Neural progenitor cell (in vitro differentiated cells): Measurements from ENCODE around the gene TRPV2. TPM values are rescaled to one million over a fixed set of nuclear protein-coding genes. Genes with fewer than 3 reads are reported as not detected.

ENCODE experiments used
- DNase-seq: peaks from one replicate; pipeline ENCODE4 v3.0.0-alpha.2; 2016; ENCODE audit warnings: low spot score
- H2AFZ ChIP-seq: fragments of 200-600 bp; sonication (generic); replicated peaks from 2 replicates; pipeline ENCODE4 v1.6.1; 2016; ENCODE audit warnings: antibody characterized with exemption
- H3F3A ChIP-seq: fragments of 200-600 bp; sonication (generic); 2 replicates; pipeline ENCODE4 v1.6.1; 2016; ENCODE audit warnings: antibody characterized with exemption, low read depth
- H3K27ac ChIP-seq: fragments of 200-600 bp; sonication (generic); 2 replicates; pipeline ENCODE4 v1.5.1; 2016; ENCODE audit warnings: mild to moderate bottlenecking
- H3K27me3 ChIP-seq: fragments of 200-600 bp; sonication (generic); 2 replicates; pipeline ENCODE4 v1.6.1; 2016; ENCODE audit warnings: mild to moderate bottlenecking, moderate library complexity
- H3K36me3 ChIP-seq: fragments of 200-600 bp; sonication (generic); 2 replicates; pipeline ENCODE4 v1.5.1; 2016
- H3K4me1 ChIP-seq: fragments of 200-600 bp; sonication (generic); 2 replicates; pipeline ENCODE4 v1.6.1; 2016; ENCODE audit warnings: mixed run types
- H3K4me2 ChIP-seq: fragments of 200-600 bp; sonication (generic); 2 replicates; pipeline ENCODE4 v1.6.1; 2016
- H3K4me3 ChIP-seq: fragments of 200-600 bp; sonication (generic); 2 replicates; pipeline ENCODE4 v1.5.1; 2016
- H3K79me2 ChIP-seq: fragments of 200-600 bp; sonication (generic); 2 replicates; pipeline ENCODE4 v1.6.1; 2016; ENCODE audit warnings: low read depth
- H3K9ac ChIP-seq: fragments of 200-600 bp; sonication (generic); 2 replicates; pipeline ENCODE4 v1.6.1; 2016
- H3K9me3 ChIP-seq: fragments of 200-600 bp; sonication (generic); 2 replicates; pipeline ENCODE4 v1.5.1; 2016; ENCODE audit warnings: low read depth
- H4K20me1 ChIP-seq: fragments of 200-600 bp; sonication (generic); 2 replicates; pipeline ENCODE4 v1.6.1; 2016; ENCODE audit warnings: low read depth
- H3K27ac Mint-ChIP-seq: 3 replicates; pipeline ENCODE4 v1.8.0; 2021; ENCODE audit warnings: mixed read lengths
- H3K27me3 Mint-ChIP-seq: 2 replicates; pipeline ENCODE4 v1.8.0; 2022; ENCODE audit warnings: low read depth, mild to moderate bottlenecking, inconsistent platforms, moderate library complexity, mixed read lengths; ENCODE audit not compliant: insufficient read depth
- H3K36me3 Mint-ChIP-seq: 3 replicates; pipeline ENCODE4 v1.8.0; 2021; ENCODE audit warnings: mixed read lengths
- H3K4me1 Mint-ChIP-seq: 3 replicates; pipeline ENCODE4 v1.8.0; 2021; ENCODE audit warnings: mixed read lengths
- H3K4me3 Mint-ChIP-seq: 3 replicates; pipeline ENCODE4 v1.8.0; 2021; ENCODE audit warnings: mild to moderate bottlenecking, moderate library complexity, mixed read lengths
- H3K9me3 Mint-ChIP-seq: 3 replicates; pipeline ENCODE4 v1.8.0; 2020; ENCODE audit warnings: mixed read lengths
- EZH2 ChIP-seq: fragments of 200-600 bp; sonication (generic); IDR thresholded peaks from 2 replicates; pipeline ENCODE4 v1.6.1; 2017; ENCODE audit warnings: antibody characterized with exemption, mild to moderate bottlenecking, moderate library complexity
- EZH2phosphoT487 ChIP-seq: fragments of 200-600 bp; sonication (generic); IDR thresholded peaks from 2 replicates; pipeline ENCODE4 v1.6.1; 2017; ENCODE audit warnings: antibody characterized with exemption
- small RNA-seq: library from RNA; depleted of rRNA; stranded (forward); fragments of <200 nt; gene quantifications from one replicate; pipeline ENCODE3, GENCODE V24; 2015
- total RNA-seq: library from RNA; depleted of rRNA; stranded (reverse); fragments of >200 nt; gene quantifications from 2 replicates; pipeline ENCODE4 v1.2.3, GENCODE V29; 2015; ENCODE audit warnings: low replicate concordance
- TF ChIP-seq, protein P1 (sequence below): fragments of 200-600 bp; sonication (generic); IDR thresholded peaks from 2 replicates; pipeline ENCODE4 v1.5.1; 2017; ENCODE audit warnings: antibody characterized with exemption, mild to moderate bottlenecking

The TRPV2 gene
- total RNA-seq, 1 donor from 2014 or later, result 0.49 TPM

DNA sequence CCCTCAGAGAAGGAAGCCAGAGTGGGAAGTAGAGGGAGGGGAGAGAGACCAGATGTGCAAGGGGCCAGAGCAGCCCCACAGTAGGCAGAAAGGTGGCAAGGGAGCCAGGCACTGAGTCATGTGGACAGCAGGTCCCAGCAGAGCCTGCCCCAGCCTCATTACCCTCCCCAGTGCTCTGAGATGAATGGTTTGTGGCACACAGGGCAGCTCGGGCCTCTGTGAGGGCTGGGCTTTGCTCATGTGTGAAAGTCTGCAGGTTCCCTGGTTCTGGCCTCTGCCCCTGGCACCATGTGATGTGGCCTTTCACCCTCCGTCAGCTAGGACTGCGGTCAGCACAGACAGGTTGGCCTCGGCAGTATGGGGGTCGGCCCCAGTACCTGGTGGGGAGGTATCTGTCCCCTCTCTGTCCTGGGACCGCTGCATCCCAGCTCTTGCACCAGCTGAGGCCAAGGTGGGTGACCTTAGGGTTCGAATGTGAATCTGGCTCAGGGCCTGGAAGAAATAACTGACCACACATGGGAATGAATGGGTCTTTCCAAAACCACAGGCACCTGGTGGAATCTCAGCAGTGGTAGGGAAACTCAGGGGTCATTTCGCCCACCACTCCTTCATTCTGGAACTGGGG is 67.8 kb downstream of the TRPV2 start:
- Histone ChIP-seq H3K9ac (no peak overlapping the region), H4K20me1 (no peaks in the 10 kb centered on the region), H3K4me1 (peaks cover 31% of the 10 kb centered on the region), H3K36me3 (no peaks in the 10 kb centered on the region), H3K79me2 (peaks cover 4% of the 10 kb centered on the region), H3K9me3 (no peaks in the 10 kb centered on the region), H3F3A (peaks cover 30% of the 10 kb centered on the region), H3K4me3 (no peak overlapping the region), H3K27ac (no peak overlapping the region), H3K27me3 (peaks cover 7% of the 10 kb centered on the region), H3K4me2 (no peak overlapping the region), H2AFZ (no peak overlapping the region)
- no peak overlapping the region for H3K27ac Mint-ChIP-seq
- H3K9me3 Mint-ChIP-seq, result no peaks in the 10 kb centered on the region
- TF ChIP-seq EZH2phosphoT487 (no peak), EZH2 (no peak)
- TF ChIP-seq, protein P1, sequence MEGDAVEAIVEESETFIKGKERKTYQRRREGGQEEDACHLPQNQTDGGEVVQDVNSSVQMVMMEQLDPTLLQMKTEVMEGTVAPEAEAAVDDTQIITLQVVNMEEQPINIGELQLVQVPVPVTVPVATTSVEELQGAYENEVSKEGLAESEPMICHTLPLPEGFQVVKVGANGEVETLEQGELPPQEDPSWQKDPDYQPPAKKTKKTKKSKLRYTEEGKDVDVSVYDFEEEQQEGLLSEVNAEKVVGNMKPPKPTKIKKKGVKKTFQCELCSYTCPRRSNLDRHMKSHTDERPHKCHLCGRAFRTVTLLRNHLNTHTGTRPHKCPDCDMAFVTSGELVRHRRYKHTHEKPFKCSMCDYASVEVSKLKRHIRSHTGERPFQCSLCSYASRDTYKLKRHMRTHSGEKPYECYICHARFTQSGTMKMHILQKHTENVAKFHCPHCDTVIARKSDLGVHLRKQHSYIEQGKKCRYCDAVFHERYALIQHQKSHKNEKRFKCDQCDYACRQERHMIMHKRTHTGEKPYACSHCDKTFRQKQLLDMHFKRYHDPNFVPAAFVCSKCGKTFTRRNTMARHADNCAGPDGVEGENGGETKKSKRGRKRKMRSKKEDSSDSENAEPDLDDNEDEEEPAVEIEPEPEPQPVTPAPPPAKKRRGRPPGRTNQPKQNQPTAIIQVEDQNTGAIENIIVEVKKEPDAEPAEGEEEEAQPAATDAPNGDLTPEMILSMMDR, result no peak
- no peaks in the 10 kb centered on the region for H3K36me3 Mint-ChIP-seq
- no peak for DNase-seq
- H3K4me3 Mint-ChIP-seq, result no peak overlapping the region
- peaks cover 54% of the 10 kb centered on the region for H3K4me1 Mint-ChIP-seq
- H3K27me3 Mint-ChIP-seq, result peaks cover 11% of the 10 kb centered on the region

- Histone ChIP-seq H3F3A (peaks cover 30% of the 10 kb centered on the region), H3K4me2 (peak overlapping the region; percentile 65), H3K4me3 (peak overlapping the region; percentile 22), H3K36me3 (no peaks in the 10 kb centered on the region), H3K9me3 (no peaks in the 10 kb centered on the region), H3K27ac (no peak overlapping the region), H3K9ac (no peak overlapping the region), H3K4me1 (peaks cover 31% of the 10 kb centered on the region), H3K27me3 (peaks cover 15% of the 10 kb centered on the region), H2AFZ (peak overlapping the region; percentile 78), H4K20me1 (no peaks in the 10 kb centered on the region), H3K79me2 (peaks cover 4% of the 10 kb centered on the region)
- H3K4me3 Mint-ChIP-seq, result peak overlapping the region; percentile 19
- peaks cover 14% of the 10 kb centered on the region for H3K27me3 Mint-ChIP-seq
- peaks cover 64% of the 10 kb centered on the region for H3K4me1 Mint-ChIP-seq
- peak; percentile 38 for DNase-seq
- TF ChIP-seq EZH2phosphoT487, result no peak
- TF ChIP-seq, protein P1, result no peak
- TF ChIP-seq EZH2, result no peak
- H3K36me3 Mint-ChIP-seq, result no peaks in the 10 kb centered on the region
- H3K27ac Mint-ChIP-seq, result peak overlapping the region; percentile 64
- H3K9me3 Mint-ChIP-seq, result no peaks in the 10 kb centered on the region
Observed at GRCh38 chr17:16484445-16485175, 69.2 kb downstream of the TRPV2 start.

Small RNAs within 50 kb of the gene (small RNA-seq; reads per million reads assigned to genes)
- gene SNORD49A (not detected), gene SNORD65 (not detected)

Other genes with a start within 250 kb of the TRPV2 start
- 73.7 and 86.8 TPM in 2 replicates for gene NCOR1, start 200.0 kb upstream of the TRPV2 start, total RNA-seq
- gene PIGL, start 198.4 kb upstream of the TRPV2 start, total RNA-seq, result 42.0 and 57.0 TPM in 2 replicates
- gene CENPV, start 62.1 kb upstream of the TRPV2 start, total RNA-seq, result 220 and 338 TPM in 2 replicates
- 1,249 and 1,476 TPM in 2 replicates for gene UBB, start 34.5 kb upstream of the TRPV2 start, total RNA-seq
- 4.0 and 7.2 TPM in 2 replicates for gene LRRC75A, start 76.6 kb downstream of the TRPV2 start, total RNA-seq
- 8.7 and 14.5 TPM in 2 replicates for gene ZNF287, start 153.6 kb downstream of the TRPV2 start, total RNA-seq
- gene ZNF624, start 238.3 kb downstream of the TRPV2 start, total RNA-seq, result 6.8 and 8.4 TPM in 2 replicates